ENCODE results near the gene PPP2R2D. TPM values are rescaled to one million over a fixed set of nuclear protein-coding genes. Genes with fewer than 3 reads are reported as not detected.

PPP2R2D gene
- total RNA-seq, 1 experiment from 2014 or later: 41.0 TPM

DNA sequence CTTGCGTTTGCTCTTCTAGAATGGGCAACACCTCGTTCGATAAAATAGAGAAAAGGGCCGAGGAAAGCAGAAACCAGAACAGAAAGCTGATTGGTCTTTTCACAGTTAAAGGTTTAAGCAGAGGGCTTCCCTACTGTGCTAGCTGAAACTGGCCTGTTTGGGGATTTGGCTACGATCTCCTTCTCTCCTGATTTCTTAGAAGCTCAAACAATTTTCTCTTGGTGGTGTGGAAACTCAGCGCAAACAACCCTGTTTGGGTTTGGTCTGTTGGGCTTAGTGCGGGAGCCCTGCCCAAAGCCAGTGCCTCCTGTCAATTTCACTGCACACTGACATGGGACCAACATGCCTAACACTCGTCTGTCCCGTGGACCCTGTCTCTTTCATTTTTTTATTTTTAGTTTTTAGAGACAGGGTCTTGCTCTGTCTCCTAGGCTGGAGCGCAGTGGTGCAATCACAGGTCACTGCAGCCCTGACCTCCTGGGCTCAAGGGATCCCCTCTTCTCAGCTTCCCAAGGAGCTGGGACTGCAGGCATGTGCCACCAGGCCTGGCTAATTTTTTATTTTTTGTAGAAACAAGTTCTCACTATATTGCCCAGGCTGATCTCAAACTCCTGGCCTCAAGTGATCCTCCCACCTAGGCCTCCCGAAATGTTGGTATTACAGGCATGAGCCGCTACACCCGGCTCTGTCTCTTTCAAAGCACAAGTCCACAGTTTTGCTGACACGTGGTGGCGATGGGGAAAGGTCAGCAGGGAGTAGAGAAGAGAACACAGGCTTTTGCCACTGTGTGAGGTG lies 97.4 kb downstream of the PPP2R2D start:
- Histone ChIP-seq H3K4me1 (ENCODE audit: control insufficient read depth, insufficient read depth, low read length) (peaks cover 5% of the 10 kb centered on the region; the same call in 1 of the 2 replicates), H3K27ac (ENCODE audit: low read length) (peak overlapping the region; percentile 14; the same call in 1 of the 2 replicates), H3K4me3 (ENCODE audit: low read depth in 2 of 2, low read length in 2 of 2) (no peak overlapping the region), H3K27me3 (ENCODE audit: control insufficient read depth, insufficient read depth, low read length) (no peaks in the 10 kb centered on the region), H3K36me3 (ENCODE audit: control insufficient read depth, insufficient read depth, low read length) (no peaks in the 10 kb centered on the region), H3K9me3 (ENCODE audit: control insufficient read depth, insufficient read depth, low read depth, low read length) (no peaks in the 10 kb centered on the region)
- intact Hi-C loops (cut with micrococcal nuclease; ENCODE audit: unreplicated experiment) (no loop called here), in situ Hi-C loops (cut with HindIII; ENCODE audit: low pct_unique_long_range_greater_than_20kb, low sequenced_read_pairs) (no loop called here)
- ChIA-PET POLR2A (interaction anchor here (0.6 kb wide), 1 partner anchor 150 kb away, joined by 3 read pairs; no protein-coding TSS in a partner anchor), CTCF (interaction anchor here (0.6 to 0.7 kb wide), 2 partner anchors 14 to 32 kb away, joined by 4 to 8 read pairs; no protein-coding TSS in a partner anchor)
- ATAC-seq: no peak
- DNase-seq (ENCODE audit: low read depth, low spot score): no peak
- BruUV-seq (replicated peaks): no TSS peak
- TF ChIP-seq, protein P1, sequence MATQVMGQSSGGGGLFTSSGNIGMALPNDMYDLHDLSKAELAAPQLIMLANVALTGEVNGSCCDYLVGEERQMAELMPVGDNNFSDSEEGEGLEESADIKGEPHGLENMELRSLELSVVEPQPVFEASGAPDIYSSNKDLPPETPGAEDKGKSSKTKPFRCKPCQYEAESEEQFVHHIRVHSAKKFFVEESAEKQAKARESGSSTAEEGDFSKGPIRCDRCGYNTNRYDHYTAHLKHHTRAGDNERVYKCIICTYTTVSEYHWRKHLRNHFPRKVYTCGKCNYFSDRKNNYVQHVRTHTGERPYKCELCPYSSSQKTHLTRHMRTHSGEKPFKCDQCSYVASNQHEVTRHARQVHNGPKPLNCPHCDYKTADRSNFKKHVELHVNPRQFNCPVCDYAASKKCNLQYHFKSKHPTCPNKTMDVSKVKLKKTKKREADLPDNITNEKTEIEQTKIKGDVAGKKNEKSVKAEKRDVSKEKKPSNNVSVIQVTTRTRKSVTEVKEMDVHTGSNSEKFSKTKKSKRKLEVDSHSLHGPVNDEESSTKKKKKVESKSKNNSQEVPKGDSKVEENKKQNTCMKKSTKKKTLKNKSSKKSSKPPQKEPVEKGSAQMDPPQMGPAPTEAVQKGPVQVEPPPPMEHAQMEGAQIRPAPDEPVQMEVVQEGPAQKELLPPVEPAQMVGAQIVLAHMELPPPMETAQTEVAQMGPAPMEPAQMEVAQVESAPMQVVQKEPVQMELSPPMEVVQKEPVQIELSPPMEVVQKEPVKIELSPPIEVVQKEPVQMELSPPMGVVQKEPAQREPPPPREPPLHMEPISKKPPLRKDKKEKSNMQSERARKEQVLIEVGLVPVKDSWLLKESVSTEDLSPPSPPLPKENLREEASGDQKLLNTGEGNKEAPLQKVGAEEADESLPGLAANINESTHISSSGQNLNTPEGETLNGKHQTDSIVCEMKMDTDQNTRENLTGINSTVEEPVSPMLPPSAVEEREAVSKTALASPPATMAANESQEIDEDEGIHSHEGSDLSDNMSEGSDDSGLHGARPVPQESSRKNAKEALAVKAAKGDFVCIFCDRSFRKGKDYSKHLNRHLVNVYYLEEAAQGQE (IDR thresholded peaks at IDR 0.05; ENCODE audit: insufficient read depth in 1 of 2, low read depth in 2 of 2, low read length in 1 of 2): no peak
- TF ChIP-seq TCF7L2 (IDR thresholded peaks at IDR 0.05; ENCODE audit: low read depth, low read length): no peak
- TF ChIP-seq SIN3A (IDR thresholded peaks at IDR 0.05; ENCODE audit: borderline replicate concordance, insufficient read depth, low read depth, low read length): no peak
- no peak for TF ChIP-seq POLR2AphosphoS5 (IDR thresholded peaks at IDR 0.05; ENCODE audit: low read depth, low read length)
- TF ChIP-seq, protein P2, sequence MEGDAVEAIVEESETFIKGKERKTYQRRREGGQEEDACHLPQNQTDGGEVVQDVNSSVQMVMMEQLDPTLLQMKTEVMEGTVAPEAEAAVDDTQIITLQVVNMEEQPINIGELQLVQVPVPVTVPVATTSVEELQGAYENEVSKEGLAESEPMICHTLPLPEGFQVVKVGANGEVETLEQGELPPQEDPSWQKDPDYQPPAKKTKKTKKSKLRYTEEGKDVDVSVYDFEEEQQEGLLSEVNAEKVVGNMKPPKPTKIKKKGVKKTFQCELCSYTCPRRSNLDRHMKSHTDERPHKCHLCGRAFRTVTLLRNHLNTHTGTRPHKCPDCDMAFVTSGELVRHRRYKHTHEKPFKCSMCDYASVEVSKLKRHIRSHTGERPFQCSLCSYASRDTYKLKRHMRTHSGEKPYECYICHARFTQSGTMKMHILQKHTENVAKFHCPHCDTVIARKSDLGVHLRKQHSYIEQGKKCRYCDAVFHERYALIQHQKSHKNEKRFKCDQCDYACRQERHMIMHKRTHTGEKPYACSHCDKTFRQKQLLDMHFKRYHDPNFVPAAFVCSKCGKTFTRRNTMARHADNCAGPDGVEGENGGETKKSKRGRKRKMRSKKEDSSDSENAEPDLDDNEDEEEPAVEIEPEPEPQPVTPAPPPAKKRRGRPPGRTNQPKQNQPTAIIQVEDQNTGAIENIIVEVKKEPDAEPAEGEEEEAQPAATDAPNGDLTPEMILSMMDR (IDR thresholded peaks at IDR 0.05): no peak

GRCh38 chr10:131998845-131999681 lies 98.3 kb downstream of the PPP2R2D start:
- no peak overlapping the region for H3K27ac ChIP-seq (ENCODE audit: low read length)
- ChIA-PET CTCF (no interaction called here), POLR2A (no interaction called here)
- no peak for ATAC-seq
- no peaks in the 10 kb centered on the region for H3K27me3 ChIP-seq (ENCODE audit: control insufficient read depth, insufficient read depth, low read length)
- no TSS peak for BruUV-seq (replicated peaks)
- H3K36me3 ChIP-seq (ENCODE audit: control insufficient read depth, insufficient read depth, low read length): no peaks in the 10 kb centered on the region
- intact Hi-C loops (cut with micrococcal nuclease; ENCODE audit: unreplicated experiment): no loop called here
- H3K4me1 ChIP-seq (ENCODE audit: control insufficient read depth, insufficient read depth, low read length): peaks cover 5% of the 10 kb centered on the region; the same call in 1 of the 2 replicates
- no peak overlapping the region for H3K4me3 ChIP-seq (ENCODE audit: low read depth in 2 of 2, low read length in 2 of 2)
- DNase-seq (ENCODE audit: low read depth, low spot score): no peak
- TF ChIP-seq, protein P1 (IDR thresholded peaks at IDR 0.05; ENCODE audit: insufficient read depth in 1 of 2, low read depth in 2 of 2, low read length in 1 of 2): no peak
- TF ChIP-seq POLR2AphosphoS5 (IDR thresholded peaks at IDR 0.05; ENCODE audit: low read depth, low read length) (no peak), TCF7L2 (IDR thresholded peaks at IDR 0.05; ENCODE audit: low read depth, low read length) (no peak)
- TF ChIP-seq, protein P2 (IDR thresholded peaks at IDR 0.05): no peak
- in situ Hi-C loops (cut with HindIII; ENCODE audit: low pct_unique_long_range_greater_than_20kb, low sequenced_read_pairs): no loop called here
- H3K9me3 ChIP-seq (ENCODE audit: control insufficient read depth, insufficient read depth, low read depth, low read length): no peaks in the 10 kb centered on the region
